ENCODE data around the gene LEPROT.

- TF ChIP-seq, protein P1, sequence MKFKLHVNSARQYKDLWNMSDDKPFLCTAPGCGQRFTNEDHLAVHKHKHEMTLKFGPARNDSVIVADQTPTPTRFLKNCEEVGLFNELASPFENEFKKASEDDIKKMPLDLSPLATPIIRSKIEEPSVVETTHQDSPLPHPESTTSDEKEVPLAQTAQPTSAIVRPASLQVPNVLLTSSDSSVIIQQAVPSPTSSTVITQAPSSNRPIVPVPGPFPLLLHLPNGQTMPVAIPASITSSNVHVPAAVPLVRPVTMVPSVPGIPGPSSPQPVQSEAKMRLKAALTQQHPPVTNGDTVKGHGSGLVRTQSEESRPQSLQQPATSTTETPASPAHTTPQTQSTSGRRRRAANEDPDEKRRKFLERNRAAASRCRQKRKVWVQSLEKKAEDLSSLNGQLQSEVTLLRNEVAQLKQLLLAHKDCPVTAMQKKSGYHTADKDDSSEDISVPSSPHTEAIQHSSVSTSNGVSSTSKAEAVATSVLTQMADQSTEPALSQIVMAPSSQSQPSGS (IDR thresholded peaks at IDR 0.05; ENCODE audit: low read length), result no peak
- TF ChIP-seq, protein P2, sequence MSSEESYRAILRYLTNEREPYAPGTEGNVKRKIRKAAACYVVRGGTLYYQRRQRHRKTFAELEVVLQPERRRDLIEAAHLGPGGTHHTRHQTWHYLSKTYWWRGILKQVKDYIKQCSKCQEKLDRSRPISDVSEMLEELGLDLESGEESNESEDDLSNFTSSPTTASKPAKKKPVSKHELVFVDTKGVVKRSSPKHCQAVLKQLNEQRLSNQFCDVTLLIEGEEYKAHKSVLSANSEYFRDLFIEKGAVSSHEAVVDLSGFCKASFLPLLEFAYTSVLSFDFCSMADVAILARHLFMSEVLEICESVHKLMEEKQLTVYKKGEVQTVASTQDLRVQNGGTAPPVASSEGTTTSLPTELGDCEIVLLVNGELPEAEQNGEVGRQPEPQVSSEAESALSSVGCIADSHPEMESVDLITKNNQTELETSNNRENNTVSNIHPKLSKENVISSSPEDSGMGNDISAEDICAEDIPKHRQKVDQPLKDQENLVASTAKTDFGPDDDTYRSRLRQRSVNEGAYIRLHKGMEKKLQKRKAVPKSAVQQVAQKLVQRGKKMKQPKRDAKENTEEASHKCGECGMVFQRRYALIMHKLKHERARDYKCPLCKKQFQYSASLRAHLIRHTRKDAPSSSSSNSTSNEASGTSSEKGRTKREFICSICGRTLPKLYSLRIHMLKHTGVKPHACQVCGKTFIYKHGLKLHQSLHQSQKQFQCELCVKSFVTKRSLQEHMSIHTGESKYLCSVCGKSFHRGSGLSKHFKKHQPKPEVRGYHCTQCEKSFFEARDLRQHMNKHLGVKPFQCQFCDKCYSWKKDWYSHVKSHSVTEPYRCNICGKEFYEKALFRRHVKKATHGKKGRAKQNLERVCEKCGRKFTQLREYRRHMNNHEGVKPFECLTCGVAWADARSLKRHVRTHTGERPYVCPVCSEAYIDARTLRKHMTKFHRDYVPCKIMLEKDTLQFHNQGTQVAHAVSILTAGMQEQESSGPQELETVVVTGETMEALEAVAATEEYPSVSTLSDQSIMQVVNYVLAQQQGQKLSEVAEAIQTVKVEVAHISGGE (CRISPR knock-in tag; IDR thresholded peaks at IDR 0.05), result no peak
- TF ChIP-seq PBX3 (IDR thresholded peaks at IDR 0.05; ENCODE audit: insufficient replicate concordance, low read depth, low read length), result no peak
- TF ChIP-seq POLR2A (IDR thresholded peaks at IDR 0.05; ENCODE audit: low read depth, low read length), result no peak
- TF ChIP-seq EZH2 (IDR thresholded peaks at IDR 0.05; ENCODE audit: borderline replicate concordance, control insufficient read depth, low read depth, low read length), result no peak
- no peak for TF ChIP-seq PRDM15 (CRISPR knock-in tag; IDR thresholded peaks at IDR 0.05)
- TF ChIP-seq, protein P3, sequence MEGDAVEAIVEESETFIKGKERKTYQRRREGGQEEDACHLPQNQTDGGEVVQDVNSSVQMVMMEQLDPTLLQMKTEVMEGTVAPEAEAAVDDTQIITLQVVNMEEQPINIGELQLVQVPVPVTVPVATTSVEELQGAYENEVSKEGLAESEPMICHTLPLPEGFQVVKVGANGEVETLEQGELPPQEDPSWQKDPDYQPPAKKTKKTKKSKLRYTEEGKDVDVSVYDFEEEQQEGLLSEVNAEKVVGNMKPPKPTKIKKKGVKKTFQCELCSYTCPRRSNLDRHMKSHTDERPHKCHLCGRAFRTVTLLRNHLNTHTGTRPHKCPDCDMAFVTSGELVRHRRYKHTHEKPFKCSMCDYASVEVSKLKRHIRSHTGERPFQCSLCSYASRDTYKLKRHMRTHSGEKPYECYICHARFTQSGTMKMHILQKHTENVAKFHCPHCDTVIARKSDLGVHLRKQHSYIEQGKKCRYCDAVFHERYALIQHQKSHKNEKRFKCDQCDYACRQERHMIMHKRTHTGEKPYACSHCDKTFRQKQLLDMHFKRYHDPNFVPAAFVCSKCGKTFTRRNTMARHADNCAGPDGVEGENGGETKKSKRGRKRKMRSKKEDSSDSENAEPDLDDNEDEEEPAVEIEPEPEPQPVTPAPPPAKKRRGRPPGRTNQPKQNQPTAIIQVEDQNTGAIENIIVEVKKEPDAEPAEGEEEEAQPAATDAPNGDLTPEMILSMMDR (IDR thresholded peaks at IDR 0.05 in 2 of 3, conservative IDR thresholded peaks at IDR 0.05 in 1 of 3; ENCODE audit: control insufficient read depth in 2 of 3, extremely low read depth in 1 of 3, insufficient read depth in 1 of 3, low read depth in 3 of 3, low read length in 3 of 3), result no peak
These were observed 25.4 kb downstream of the LEPROT start for GRCh38 chr1:65445837-65446236.
